A549 treated with ZK216348 at 1 μM for 4 hours (cell line): Measurements from ENCODE around the gene OR5F1. TPM values are rescaled to one million over a fixed set of nuclear protein-coding genes. Genes with fewer than 3 reads are reported as not detected.

Source experiments
- total RNA-seq: library from RNA; stranded (reverse); fragments of 200-300 nt; extraction: Qiagen RNA extraction; gene quantifications from 5 replicates; pipeline ENCODE4 v1.2.3, GENCODE V29; 2022; ENCODE audit warnings: low read depth

Gene OR5F1
- not detected in 5 replicates for total RNA-seq

DNA sequence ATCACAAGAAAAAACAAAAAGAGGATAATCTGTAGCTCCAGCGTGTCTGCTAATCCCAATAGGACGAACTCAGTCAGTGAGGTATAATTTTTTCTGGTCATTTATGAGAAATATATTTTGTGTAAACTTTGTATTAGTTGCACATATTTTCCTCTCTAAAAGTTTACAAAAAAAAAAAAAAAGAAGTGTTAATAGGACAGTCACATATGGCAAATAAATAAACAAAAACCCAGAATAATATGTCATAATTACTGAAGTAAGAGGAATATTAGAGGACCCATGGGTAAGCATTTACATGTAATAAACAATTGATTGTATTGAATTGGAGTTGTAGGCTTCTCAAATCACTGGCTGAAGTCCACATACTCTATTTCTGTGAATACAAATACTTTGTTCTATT lies at the start of gene OR5F1:
Gene OR5F1, minus strand, starts transcription at position 101 of the 400 bp plus-strand sequence. Its CDS starts 0 bp downstream, at position 101.

DNA sequence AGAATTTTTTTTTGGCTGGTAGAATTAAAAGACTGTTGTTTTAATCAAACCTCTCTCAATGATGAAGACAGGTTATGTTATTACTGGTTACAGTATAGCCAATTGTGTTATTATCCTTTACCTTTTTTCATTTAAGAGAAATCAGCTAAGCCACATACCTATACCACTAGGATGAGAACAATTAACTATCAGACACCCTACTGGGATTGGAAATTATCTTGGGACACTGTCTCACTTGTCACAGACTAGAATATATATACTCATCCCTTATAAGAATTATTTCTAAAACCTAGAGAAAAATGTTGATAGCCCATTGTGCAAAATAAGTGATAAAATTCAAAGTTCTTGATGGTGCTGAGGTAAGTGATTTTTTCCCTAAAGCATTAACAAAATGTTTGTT lies 32.9 kb upstream of the OR5F1 start, which contains the start of gene OR5AS1:
Gene OR5AS1, plus strand, starts transcription at position 301 of the 400 bp plus-strand sequence. CDS start 2,765 bp downstream, outside the sequence.

DNA sequence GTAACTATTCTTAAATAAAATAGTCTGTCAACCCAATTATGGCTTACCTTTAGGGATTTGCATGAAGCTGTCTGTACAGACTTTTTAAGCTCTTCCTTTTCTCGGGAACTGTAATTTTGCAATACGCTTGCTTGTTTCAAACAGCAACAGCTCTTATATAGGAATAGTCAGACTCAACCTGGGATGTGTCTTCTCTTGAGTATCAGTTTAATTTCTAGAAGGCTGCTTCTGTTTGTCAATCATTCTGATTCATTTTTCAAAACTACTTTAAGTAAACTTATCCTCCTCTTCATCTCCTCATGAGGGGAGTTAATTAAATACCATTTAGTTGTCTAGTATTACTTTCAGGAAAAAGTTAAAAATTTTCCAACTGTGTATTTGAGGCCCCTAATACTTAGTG lies 24.6 kb downstream of the OR5F1 start, which contains the start of gene OR10AG1:
Gene OR10AG1, minus strand, starts transcription at position 101 of the 400 bp plus-strand sequence. Its CDS starts 38 bp downstream, at position 63.

Other genes with a start within 250 kb of the OR5F1 start
- not detected in 5 replicates for gene OR5D13, start 221.2 kb downstream of the OR5F1 start, total RNA-seq
- gene OR5D14, start 199.1 kb downstream of the OR5F1 start, total RNA-seq: not detected in 5 replicates
- gene OR5L1, start 183.3 kb downstream of the OR5F1 start, total RNA-seq: not detected in 5 replicates
- gene OR5D18, start 175.0 kb downstream of the OR5F1 start, total RNA-seq: not detected in 5 replicates
- not detected in 5 replicates for gene OR5L2, start 167.4 kb downstream of the OR5F1 start, total RNA-seq
- gene OR5D16, start 155.9 kb downstream of the OR5F1 start, total RNA-seq: not detected in 5 replicates
- gene TRIM51, start 111.3 kb downstream of the OR5F1 start, total RNA-seq: not detected in 5 replicates
- gene OR5W2, start 80.0 kb downstream of the OR5F1 start, total RNA-seq: not detected in 5 replicates
- gene OR5I1, start 58.2 kb downstream of the OR5F1 start, total RNA-seq: not detected in 5 replicates
- gene OR10AG1, start 24.7 kb downstream of the OR5F1 start, total RNA-seq: not detected in 5 replicates
- gene OR5AS1, start 33.0 kb upstream of the OR5F1 start, total RNA-seq: not detected in 5 replicates
- not detected in 5 replicates for gene OR8I2, start 98.7 kb upstream of the OR5F1 start, total RNA-seq
- not detected in 5 replicates for gene OR8H2, start 109.1 kb upstream of the OR5F1 start, total RNA-seq
- gene OR8H3, start 127.7 kb upstream of the OR5F1 start, total RNA-seq: not detected in 5 replicates
- gene OR8J3, start 145.6 kb upstream of the OR5F1 start, total RNA-seq: not detected in 5 replicates
- gene OR8K5, start 165.7 kb upstream of the OR5F1 start, total RNA-seq: not detected in 5 replicates
- gene OR5J2, start 182.0 kb upstream of the OR5F1 start, total RNA-seq: not detected in 5 replicates
- not detected in 5 replicates for gene OR5T2, start 239.6 kb upstream of the OR5F1 start, total RNA-seq